GM19238 (cell line): ENCODE results near the gene DHRS12.

Source experiments
- DNase-seq: peaks from one replicate; pipeline ENCODE4 v3.0.0; 2011; ENCODE audit warnings: low spot score; ENCODE audit not compliant: insufficient read length

Gene DHRS12

DNA sequence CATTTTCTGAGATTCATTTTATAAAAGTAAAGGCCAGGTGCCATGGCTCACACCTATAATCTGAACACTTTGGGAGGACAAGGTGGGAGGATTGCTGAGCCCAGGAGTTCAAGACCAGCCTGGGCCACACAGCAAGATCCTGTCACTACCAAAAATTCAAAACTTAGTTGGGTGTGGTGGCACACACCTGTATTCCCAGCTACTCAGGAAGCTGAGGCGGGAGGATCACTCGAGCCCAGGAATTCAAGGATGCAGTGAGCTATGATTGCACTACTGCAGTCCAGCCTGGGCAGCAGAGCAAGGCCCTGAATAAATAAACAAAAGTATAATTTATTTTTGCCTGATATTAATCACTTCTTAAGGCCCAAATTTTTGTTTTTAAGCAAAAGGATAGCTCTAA is 40.5 kb downstream of the DHRS12 start:
- DNase-seq = no peak

DNA sequence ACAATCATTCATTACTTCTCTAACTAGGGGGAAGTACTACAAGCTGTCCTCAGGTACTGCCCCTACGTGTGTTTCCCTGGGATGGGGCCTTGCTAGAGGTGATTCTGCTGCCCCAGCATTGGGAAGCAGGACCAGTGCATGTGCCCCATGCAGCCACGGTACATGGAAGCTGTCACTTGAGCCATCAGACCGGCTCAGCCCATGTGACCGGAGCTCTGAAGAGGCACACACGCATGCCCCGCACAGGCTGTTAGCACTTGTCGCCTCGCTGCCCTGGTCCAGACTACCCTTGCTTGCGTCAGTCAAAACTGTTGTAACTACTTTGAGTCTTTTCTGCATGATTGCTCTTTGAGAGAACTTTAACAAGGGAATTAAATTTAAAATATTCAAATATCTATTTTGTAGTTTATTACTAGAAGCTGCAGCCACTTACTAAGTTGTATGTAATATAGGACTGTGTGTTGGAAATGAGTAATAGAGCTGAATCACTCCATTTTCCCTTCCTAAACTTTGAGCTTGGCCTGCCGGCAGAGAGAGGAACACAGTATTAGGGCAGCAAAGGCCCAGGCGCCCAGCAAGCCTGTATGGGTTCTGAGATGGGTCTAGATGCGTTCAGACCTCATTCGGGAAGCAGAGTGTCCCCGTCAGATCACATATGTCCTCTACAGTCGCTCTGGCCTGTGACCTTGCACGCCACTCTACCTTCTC is 42.2 kb downstream of the DHRS12 start:
- DNase-seq = no peak

- DNase-seq = no peak
These were observed 43.4 kb downstream of the DHRS12 start for GRCh38 chr13:51760592-51760991.

DNA sequence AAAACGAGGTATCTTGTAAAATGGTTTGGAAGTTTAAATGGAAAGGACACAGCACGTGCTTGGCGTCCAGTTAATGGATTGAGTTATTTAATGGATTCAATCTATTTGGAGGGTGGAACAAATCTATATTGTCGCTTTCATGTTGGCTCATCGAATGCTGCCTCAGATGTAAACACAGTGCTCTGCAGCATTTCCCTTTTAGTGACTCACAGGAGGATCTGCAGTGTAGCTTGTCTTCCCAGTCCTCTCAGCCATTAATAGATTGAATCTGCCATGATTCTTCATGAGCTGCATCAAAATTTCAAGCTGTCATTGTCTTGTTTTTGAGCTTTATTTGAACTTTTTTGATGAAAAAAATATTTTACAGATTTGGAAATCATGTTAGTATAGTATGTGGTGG is 44.7 kb downstream of the DHRS12 start:
- DNase-seq = no peak

GRCh38 chr13:51758691-51759090 is 45.3 kb downstream of the DHRS12 start:
- DNase-seq = no peak

DNA sequence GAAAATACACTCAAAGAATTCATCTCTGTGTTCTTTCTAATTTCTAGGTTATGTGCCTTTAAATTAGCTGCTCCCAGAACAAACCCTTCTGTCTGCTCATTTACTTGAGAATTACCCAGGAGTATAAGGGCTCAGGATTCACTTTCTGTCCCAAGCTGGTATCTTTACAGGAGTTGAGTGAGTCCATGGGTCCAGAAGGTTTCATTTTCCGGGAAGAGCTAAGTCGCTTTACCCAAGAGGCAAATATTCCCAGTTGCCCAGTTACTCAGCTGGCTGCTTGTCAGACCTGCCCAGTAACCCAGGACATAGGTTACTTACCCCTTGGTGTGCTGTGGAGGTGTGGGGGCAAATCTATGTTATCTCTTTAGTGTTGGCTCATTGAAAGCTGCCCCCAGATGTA is 47.3 kb downstream of the DHRS12 start:
- no peak for DNase-seq

- no peak for DNase-seq
These were observed 56.2 kb downstream of the DHRS12 start for GRCh38 chr13:51747438-51748434.

DNA sequence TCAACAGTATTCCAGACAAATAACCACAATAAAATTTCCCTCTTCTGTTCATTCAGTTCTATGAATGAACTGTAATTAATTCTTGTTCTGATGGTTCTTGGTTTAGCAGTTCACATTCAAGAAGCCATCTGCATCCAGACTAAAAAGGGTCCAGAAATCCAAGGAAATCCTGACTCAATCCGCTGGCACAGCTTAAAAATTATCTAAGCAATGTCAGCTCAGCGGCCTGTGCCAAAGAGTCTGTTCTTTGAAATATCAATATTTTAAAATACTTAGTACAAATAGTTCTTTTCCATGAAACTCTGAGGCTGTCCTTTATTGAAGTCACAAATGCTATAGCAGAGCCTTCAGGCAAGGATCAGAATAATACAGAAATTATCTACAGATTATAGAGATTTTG is 57.2 kb downstream of the DHRS12 start:
- no peak for DNase-seq

DNA sequence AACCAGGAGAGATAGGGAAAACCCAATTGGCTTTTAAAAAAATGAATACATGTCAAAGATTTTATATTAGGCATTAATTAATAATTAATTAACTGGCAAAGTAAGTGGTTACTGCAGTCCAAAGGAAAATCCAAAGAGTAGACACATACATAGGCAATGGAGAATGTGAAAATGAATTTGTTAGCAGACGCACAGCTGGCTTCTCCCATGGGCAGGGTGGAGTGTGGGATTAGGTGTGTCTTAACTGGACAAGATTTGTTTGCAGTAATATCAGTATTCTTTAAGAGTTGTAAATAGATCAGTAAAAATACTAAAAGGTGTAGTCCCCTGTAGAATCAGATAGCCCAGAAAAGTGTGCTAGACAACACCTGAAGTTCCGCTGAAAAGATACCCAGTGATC is 58.7 kb downstream of the DHRS12 start:
- DNase-seq = no peak

GRCh38 chr13:51742611-51743010 is 61.4 kb downstream of the DHRS12 start:
- no peak for DNase-seq

DNA sequence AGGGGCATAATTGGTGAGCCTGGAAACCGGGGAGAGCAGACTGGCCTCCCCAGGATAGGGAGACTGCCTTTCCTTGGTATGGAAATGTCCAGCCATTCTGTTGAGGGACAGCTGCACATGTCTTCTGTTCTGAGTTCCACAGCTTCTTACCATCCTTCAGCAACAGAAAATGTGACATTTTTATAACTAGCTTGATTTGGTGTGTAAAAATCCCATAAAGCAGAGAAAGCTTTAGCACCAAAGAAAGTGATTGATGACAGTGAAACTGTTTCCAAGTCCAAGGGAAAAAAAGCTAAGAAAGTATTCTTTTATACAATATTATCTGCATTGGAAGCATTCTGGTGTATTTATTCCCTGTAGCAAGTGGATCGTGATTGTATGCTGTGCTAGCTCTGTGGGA is 61.9 kb downstream of the DHRS12 start:
- DNase-seq = no peak

DNA sequence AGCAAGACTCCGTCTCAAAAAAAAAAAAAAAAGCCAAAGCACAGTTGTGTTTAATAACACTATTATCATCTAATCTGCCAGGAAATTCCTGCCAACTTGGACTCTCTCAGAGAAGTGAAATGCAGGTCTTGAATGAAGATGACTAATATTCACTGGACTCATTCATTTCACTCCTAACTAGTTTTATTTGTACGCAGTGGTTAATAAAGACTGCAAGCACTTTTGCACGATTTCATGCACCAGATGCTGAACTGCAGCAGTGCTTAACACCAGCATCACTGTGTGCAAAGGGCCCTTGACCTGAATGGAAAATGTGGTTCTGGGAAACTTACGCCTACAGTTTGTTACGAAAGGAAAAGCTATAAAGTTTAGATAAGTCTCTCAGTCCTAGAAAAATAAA is 63.3 kb downstream of the DHRS12 start:
- DNase-seq = no peak

DNA sequence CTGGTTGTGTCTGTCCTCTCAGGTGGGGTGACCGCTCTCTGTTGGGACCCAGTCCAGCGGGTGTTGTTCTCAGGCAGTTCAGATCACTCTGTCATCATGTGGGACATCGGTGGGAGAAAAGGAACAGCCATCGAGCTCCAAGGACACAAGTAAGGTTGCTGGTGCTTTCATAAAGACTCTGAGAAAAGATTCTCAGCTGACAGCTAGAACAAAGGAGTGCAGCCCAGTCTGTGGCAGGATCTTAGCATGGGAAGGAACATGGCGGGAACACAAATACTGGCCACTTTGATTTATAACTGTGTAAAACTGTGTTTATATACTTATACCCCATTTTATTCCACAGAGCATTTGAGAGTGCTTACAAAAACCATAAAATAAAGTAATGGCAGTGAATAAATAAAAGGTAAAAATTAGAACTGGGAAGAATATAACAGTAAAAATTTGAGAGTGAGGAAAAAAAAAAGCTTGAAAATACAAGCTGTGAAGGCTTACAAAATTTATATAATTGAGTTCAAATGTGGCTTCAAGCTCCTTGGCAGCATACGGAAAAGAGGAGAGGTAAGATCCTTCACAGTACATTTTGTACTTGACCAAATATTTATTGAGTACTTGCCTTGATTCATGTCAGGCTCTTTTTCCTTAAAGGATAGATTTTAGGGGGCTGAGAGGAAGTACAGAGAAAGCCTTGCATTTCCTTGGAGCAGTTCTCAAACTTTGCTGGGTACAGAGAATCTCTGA is 64.8 kb downstream of the DHRS12 start:
- no peak for DNase-seq

DNA sequence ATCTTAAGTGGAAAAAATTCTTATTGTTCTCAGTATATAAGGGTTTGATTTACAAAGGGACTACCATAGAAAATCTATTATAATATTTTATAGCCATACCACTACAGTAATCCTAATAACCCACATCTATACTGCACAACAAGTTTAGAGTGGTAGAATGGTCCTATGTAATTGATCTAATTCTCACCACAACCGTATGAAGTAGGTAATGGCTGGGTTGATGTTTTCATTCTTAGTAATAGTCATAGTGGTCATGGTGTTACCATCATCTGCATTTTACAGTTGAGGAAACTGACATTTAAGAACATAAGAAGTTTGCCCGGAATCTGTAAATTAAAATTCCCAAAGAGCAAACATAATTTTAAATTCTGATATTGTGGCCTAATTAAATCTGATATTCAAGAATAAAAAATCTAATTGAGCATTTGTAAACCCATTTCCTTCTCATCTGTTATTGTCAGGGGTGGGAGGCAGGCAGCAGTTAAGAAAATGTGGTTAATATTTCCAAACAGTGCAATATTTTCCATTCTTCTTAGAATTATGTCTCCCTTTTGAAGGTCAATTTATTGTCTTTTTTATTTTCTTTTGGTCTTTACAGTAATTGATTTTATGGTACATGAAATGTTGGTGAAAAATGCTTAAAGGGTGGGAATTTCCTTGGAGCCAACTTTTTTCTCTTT is 65.6 kb downstream of the DHRS12 start:
- DNase-seq = no peak

DNA sequence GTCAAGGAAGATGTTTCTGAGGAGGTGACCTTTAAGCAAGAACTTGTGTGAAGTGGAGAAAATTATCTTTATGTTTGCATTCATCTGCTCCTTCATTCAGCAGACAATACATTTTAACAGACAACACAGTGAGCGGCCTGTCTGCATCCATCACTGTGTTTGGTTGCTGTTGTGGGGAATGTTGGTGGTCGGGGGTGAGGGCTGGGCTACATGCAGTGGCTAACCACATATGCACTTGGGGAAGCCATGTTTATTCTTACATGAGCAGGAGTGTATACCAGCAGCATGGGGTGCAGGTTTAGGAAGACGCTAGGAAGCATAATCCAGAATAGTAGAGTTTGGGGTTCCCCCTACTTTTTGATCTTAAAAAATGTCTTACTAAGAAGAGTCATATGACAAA is 66.4 kb downstream of the DHRS12 start:
- DNase-seq = no peak

DNA sequence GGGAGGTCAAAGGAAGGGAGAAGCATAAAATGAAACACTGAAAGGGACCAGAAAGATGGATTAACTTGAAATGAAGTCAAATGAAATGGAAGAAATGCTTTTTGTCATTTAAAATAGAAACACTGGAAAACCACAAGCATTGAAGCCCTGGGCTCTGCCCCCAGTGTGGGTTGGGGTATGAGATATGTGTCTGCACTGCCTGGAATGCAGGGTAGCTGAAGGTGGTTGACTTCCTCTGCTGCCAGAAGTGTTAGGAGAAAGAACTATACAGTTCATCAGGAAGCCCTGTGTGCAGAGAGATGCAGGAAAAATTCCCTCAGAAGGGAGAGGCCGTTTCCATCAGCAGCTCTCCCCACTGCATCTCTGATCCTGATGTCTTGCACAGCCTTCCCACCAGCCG is 69.2 kb downstream of the DHRS12 start:
- no peak for DNase-seq

- DNase-seq = no peak
These were observed 70.3 kb downstream of the DHRS12 start for GRCh38 chr13:51733374-51734298.

- no peak for DNase-seq
These were observed 72.2 kb downstream of the DHRS12 start for GRCh38 chr13:51731759-51732158.

DNA sequence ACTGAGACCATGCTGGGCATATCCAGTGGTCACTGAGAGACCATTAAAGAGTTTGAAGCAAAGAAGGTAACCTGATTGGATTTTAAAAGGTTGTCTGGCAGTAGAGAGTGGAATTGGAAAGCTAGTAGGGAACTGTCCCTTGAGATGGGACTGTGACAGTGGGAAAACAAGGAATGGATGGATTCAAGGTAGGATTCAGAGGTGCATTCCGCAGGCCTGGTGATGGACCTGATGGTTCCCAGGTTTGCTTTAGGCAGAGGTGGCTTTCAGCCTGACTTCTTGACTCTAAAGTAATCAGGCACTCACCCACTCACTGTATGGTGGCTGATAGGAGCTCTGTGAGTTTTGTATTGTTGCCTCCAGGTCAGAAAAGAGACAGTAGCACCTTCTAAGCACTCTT is 73.0 kb downstream of the DHRS12 start:
- no peak for DNase-seq

DNA sequence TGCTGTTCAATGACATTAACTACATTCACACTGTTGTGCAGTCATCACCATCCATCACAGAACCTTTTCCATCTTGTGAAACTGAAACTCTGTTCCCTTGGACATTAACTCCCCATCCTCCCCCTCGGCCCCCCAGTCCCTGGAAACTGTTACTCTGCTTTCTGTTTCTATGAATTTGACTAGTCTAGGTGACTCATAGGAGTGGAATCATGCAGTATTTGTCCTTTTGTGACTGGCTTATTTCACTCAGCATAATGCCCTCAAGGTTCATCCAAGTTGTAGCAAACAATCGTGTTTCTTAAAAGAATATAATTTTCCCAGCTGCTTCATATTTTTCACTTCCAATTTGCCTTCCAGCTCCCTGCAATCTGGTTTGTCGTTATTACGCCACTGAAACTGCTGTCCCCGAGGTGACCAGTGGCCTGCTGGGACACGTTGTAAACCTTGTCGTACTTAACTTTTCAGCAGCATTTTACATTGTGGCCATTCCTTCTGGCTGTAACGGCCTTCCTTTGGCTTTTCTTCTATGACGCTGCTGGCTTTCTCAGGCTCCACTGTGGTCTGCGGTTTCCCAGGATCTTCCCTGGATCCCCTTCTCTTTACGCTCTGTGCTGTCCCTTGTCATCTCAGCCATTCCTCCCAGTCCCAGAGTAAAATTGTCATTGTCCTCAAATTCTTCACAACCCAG is 74.0 kb downstream of the DHRS12 start:
- DNase-seq = no peak
